GM23338 (cell line): ENCODE measurements around the gene TSPAN19. TPM values are rescaled to one million over a fixed set of nuclear protein-coding genes. Genes with fewer than 3 reads are reported as not detected.

Source experiments
- ATAC-seq: fragments of 200-7000 bp; cut with Tn5 transposase; 3 replicates; pipeline ENCODE4 v1.9.1; 2020
- DNase-seq: peaks from one replicate; pipeline ENCODE4 v3.0.0-alpha.2; 2015; ENCODE audit warnings: low spot score
- H2AFZ ChIP-seq: fragments of 200-600 bp; sonication (generic); 2 replicates; pipeline ENCODE4 v1.8.0; 2016; ENCODE audit warnings: antibody characterized with exemption, mild to moderate bottlenecking, moderate library complexity
- H3F3A ChIP-seq: fragments of 200-600 bp; sonication (generic); replicated peaks from 2 replicates; pipeline ENCODE4 v1.8.0; 2017; ENCODE audit warnings: antibody characterized with exemption, mixed run types, low read depth
- H3K27ac ChIP-seq: fragments of 200-600 bp; sonication (generic); 2 replicates; pipeline ENCODE4 v1.6.1; 2016; ENCODE audit warnings: low read depth
- H3K27me3 ChIP-seq: fragments of 200-600 bp; sonication (generic); 2 replicates; pipeline ENCODE4 v1.8.0; 2016; ENCODE audit warnings: mild to moderate bottlenecking, mixed run types, moderate library complexity; ENCODE audit not compliant: insufficient read depth
- H3K36me3 ChIP-seq: fragments of 200-600 bp; sonication (generic); 2 replicates; pipeline ENCODE4 v1.8.0; 2016; ENCODE audit warnings: mild to moderate bottlenecking; ENCODE audit not compliant: insufficient read depth
- H3K4me1 ChIP-seq: fragments of 200-600 bp; sonication (generic); 2 replicates; pipeline ENCODE4 v1.8.0; 2016; ENCODE audit warnings: mild to moderate bottlenecking, moderate library complexity; ENCODE audit not compliant: insufficient read depth
- H3K4me2 ChIP-seq: fragments of 200-600 bp; sonication (generic); 2 replicates; pipeline ENCODE4 v1.7.1; 2017; ENCODE audit warnings: mixed run types
- H3K4me3 ChIP-seq: fragments of 200-600 bp; sonication (generic); 2 replicates; pipeline ENCODE4 v1.6.1; 2016; ENCODE audit warnings: mixed run types
- H3K79me2 ChIP-seq: fragments of 200-600 bp; sonication (generic); replicated peaks from 2 replicates; pipeline ENCODE4 v1.8.0; 2017; ENCODE audit warnings: mild to moderate bottlenecking; ENCODE audit not compliant: insufficient read depth
- H3K9me2 ChIP-seq: fragments of 200-600 bp; sonication (generic); 2 replicates; pipeline ENCODE4 v1.8.0; 2017; ENCODE audit not compliant: insufficient read depth
- H4K20me1 ChIP-seq: fragments of 200-600 bp; sonication (generic); replicated peaks from 2 replicates; pipeline ENCODE4 v1.8.0; 2017; ENCODE audit warnings: mild to moderate bottlenecking; ENCODE audit not compliant: insufficient read depth
- H3K27ac Mint-ChIP-seq: 2 replicates; pipeline ENCODE4 v1.8.0; 2020; ENCODE audit warnings: inconsistent platforms, mild to moderate bottlenecking, moderate library complexity, mixed read lengths
- H3K27me3 Mint-ChIP-seq: 3 replicates; pipeline ENCODE4 v1.8.0; 2022; ENCODE audit warnings: low read depth, mild to moderate bottlenecking, moderate library complexity, mixed read lengths, inconsistent platforms; ENCODE audit not compliant: insufficient read depth, poor library complexity
- H3K36me3 Mint-ChIP-seq: 3 replicates; pipeline ENCODE4 v1.8.0; 2021; ENCODE audit warnings: low read depth, mild to moderate bottlenecking, inconsistent platforms, moderate library complexity, mixed read lengths
- H3K4me1 Mint-ChIP-seq: 3 replicates; pipeline ENCODE4 v1.8.0; 2020; ENCODE audit warnings: mild to moderate bottlenecking, inconsistent platforms, mixed read lengths
- H3K4me3 Mint-ChIP-seq: 3 replicates; pipeline ENCODE4 v1.8.0; 2021; ENCODE audit warnings: moderate library complexity, mild to moderate bottlenecking, inconsistent platforms, mixed read lengths
- H3K9me3 Mint-ChIP-seq: 3 replicates; pipeline ENCODE4 v1.8.0; 2020; ENCODE audit warnings: moderate library complexity, mild to moderate bottlenecking, inconsistent platforms, mixed read lengths
- CREB1 ChIP-seq: fragments of 250-450 bp; sonication (Bioruptor Pico); IDR thresholded peaks from 2 replicates; pipeline ENCODE4 v1.5.0; 2020; ENCODE audit warnings: low read depth, mild to moderate bottlenecking, moderate library complexity
- ETS1 ChIP-seq: IDR thresholded peaks from 2 replicates; pipeline ENCODE4 v1.6.1; 2016; ENCODE audit warnings: antibody characterized with exemption
- EZH2 ChIP-seq: fragments of 200-600 bp; sonication (generic); IDR thresholded peaks from one replicate; pipeline ENCODE4 v1.8.0; 2017; ENCODE audit warnings: antibody characterized with exemption, mild to moderate bottlenecking, low read depth; ENCODE audit not compliant: unreplicated experiment
- EZH2phosphoT487 ChIP-seq: fragments of 200-600 bp; sonication (generic); IDR thresholded peaks from one replicate; pipeline ENCODE4 v1.8.1; 2018; ENCODE audit warnings: antibody characterized with exemption; ENCODE audit not compliant: unreplicated experiment
- JUNB ChIP-seq: IDR thresholded peaks from one replicate; pipeline ENCODE4 v1.6.1; 2016; ENCODE audit warnings: antibody characterized with exemption; ENCODE audit not compliant: unreplicated experiment
- NANOG ChIP-seq: IDR thresholded peaks from 2 replicates; pipeline ENCODE4 v1.6.1; 2016; ENCODE audit warnings: antibody characterized with exemption, borderline replicate concordance
- POLR2AphosphoS5 ChIP-seq: IDR thresholded peaks from 2 replicates; pipeline ENCODE4 v1.6.1; 2016; ENCODE audit warnings: antibody characterized with exemption, low read depth
- STAT1 ChIP-seq: IDR thresholded peaks from one replicate; pipeline ENCODE4 v1.6.1; 2016; ENCODE audit warnings: antibody characterized with exemption; ENCODE audit not compliant: unreplicated experiment
- ZNF114 ChIP-seq: fragments of 250-450 bp; sonication (Bioruptor Pico); IDR thresholded peaks from 2 replicates; pipeline ENCODE4 v1.5.0; 2020; ENCODE audit warnings: mild to moderate bottlenecking, moderate library complexity
- ZNF331 ChIP-seq: fragments of 250-450 bp; sonication (Bioruptor Pico); IDR thresholded peaks from 2 replicates; pipeline ENCODE4 v1.5.0; 2020; ENCODE audit warnings: low read depth, mild to moderate bottlenecking, moderate library complexity
- ZNF462 ChIP-seq: fragments of 250-450 bp; sonication (Bioruptor Pico); IDR thresholded peaks from 2 replicates; pipeline ENCODE4 v1.5.0; 2020; ENCODE audit warnings: mild to moderate bottlenecking, moderate library complexity
- polyA plus RNA-seq: library from polyadenylated mRNA; unstranded; fragments of >200 nt; fragmentation: Nextera tagmentation; extraction: Ambion mirVana; gene quantifications from 2 replicates; pipeline ENCODE4 v1.2.1, GENCODE V29; 2016
- total RNA-seq: library from RNA; depleted of rRNA; stranded (reverse); fragments of >200 nt; shearing (Covaris generic); gene quantifications from 2 replicates; pipeline ENCODE4 v1.2.3, GENCODE V29; 2014
- TF ChIP-seq, protein P1 (sequence below): IDR thresholded peaks from one replicate; pipeline ENCODE4 v1.6.1; 2018; ENCODE audit warnings: antibody characterized with exemption; ENCODE audit not compliant: unreplicated experiment
- TF ChIP-seq, protein P2 (sequence below), 2 experiments: fragments of 200-600 bp in 1 of 2; sonication (generic) in 1 of 2; conservative IDR thresholded peaks; 2 replicates each; pipeline versions ENCODE4 v1.5.1 to v1.6.1; 2016 to 2017; ENCODE audit warnings: antibody characterized with exemption in 2 of 2, low read depth in 2 of 2, mild to moderate bottlenecking in 2 of 2, moderate library complexity in 1 of 2

Gene TSPAN19
- total and polyA plus RNA-seq, 2 experiments from 2014 or later = 0.44 to 0.80 TPM

GRCh38 chr12:85059594-85059993, 23.5 kb upstream of the TSPAN19 start:
- H3K9me2 ChIP-seq = no peaks in the 10 kb centered on the region
- no peak overlapping the region for H3K4me2 ChIP-seq
- H3K79me2 ChIP-seq = no peaks in the 10 kb centered on the region
- H3F3A ChIP-seq = no peaks in the 10 kb centered on the region
- no peak overlapping the region for H3K4me3 Mint-ChIP-seq
- H3K27me3 Mint-ChIP-seq = no peaks in the 10 kb centered on the region
- ATAC-seq (no peak), DNase-seq (no peak)
- H2AFZ ChIP-seq = no peak overlapping the region
- TF ChIP-seq EZH2 (no peak), EZH2phosphoT487 (no peak), JUNB (no peak), STAT1 (no peak), ETS1 (no peak), ZNF462 (no peak), NANOG (no peak), POLR2AphosphoS5 (no peak), ZNF114 (CRISPR knock-in tag) (no peak), ZNF331 (CRISPR knock-in tag) (no peak), CREB1 (no peak)
- TF ChIP-seq, protein P1, sequence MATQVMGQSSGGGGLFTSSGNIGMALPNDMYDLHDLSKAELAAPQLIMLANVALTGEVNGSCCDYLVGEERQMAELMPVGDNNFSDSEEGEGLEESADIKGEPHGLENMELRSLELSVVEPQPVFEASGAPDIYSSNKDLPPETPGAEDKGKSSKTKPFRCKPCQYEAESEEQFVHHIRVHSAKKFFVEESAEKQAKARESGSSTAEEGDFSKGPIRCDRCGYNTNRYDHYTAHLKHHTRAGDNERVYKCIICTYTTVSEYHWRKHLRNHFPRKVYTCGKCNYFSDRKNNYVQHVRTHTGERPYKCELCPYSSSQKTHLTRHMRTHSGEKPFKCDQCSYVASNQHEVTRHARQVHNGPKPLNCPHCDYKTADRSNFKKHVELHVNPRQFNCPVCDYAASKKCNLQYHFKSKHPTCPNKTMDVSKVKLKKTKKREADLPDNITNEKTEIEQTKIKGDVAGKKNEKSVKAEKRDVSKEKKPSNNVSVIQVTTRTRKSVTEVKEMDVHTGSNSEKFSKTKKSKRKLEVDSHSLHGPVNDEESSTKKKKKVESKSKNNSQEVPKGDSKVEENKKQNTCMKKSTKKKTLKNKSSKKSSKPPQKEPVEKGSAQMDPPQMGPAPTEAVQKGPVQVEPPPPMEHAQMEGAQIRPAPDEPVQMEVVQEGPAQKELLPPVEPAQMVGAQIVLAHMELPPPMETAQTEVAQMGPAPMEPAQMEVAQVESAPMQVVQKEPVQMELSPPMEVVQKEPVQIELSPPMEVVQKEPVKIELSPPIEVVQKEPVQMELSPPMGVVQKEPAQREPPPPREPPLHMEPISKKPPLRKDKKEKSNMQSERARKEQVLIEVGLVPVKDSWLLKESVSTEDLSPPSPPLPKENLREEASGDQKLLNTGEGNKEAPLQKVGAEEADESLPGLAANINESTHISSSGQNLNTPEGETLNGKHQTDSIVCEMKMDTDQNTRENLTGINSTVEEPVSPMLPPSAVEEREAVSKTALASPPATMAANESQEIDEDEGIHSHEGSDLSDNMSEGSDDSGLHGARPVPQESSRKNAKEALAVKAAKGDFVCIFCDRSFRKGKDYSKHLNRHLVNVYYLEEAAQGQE = no peak
- TF ChIP-seq, protein P2, sequence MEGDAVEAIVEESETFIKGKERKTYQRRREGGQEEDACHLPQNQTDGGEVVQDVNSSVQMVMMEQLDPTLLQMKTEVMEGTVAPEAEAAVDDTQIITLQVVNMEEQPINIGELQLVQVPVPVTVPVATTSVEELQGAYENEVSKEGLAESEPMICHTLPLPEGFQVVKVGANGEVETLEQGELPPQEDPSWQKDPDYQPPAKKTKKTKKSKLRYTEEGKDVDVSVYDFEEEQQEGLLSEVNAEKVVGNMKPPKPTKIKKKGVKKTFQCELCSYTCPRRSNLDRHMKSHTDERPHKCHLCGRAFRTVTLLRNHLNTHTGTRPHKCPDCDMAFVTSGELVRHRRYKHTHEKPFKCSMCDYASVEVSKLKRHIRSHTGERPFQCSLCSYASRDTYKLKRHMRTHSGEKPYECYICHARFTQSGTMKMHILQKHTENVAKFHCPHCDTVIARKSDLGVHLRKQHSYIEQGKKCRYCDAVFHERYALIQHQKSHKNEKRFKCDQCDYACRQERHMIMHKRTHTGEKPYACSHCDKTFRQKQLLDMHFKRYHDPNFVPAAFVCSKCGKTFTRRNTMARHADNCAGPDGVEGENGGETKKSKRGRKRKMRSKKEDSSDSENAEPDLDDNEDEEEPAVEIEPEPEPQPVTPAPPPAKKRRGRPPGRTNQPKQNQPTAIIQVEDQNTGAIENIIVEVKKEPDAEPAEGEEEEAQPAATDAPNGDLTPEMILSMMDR (conservative IDR thresholded peaks at IDR 0.05; ENCODE audit: low read depth in 2 of 2) = no peak
- no peaks in the 10 kb centered on the region for H3K9me3 Mint-ChIP-seq
- H3K27ac ChIP-seq = no peak overlapping the region
- H3K27me3 ChIP-seq = no peaks in the 10 kb centered on the region
- H3K4me1 ChIP-seq = no peaks in the 10 kb centered on the region
- H4K20me1 ChIP-seq = no peaks in the 10 kb centered on the region
- no peak overlapping the region for H3K4me3 ChIP-seq
- no peaks in the 10 kb centered on the region for H3K36me3 Mint-ChIP-seq
- no peaks in the 10 kb centered on the region for H3K4me1 Mint-ChIP-seq
- H3K27ac Mint-ChIP-seq = no peak overlapping the region
- H3K36me3 ChIP-seq = no peaks in the 10 kb centered on the region
